Cardiac fibroblast (primary cell): ENCODE data around the gene PGM1.

Experiments
- DNase-seq, 2 donors: peaks; one replicate each; pipeline versions ENCODE4 v3.0.0 to v3.0.0-alpha.2; 2010; ENCODE audit warnings: low read depth in 2 of 2
- H3K4me3 ChIP-seq, 2 donors: replicated peaks in 1 of 2; 1 replicate in 1 of 2; 2 replicates in 1 of 2; pipeline ENCODE4 v1.5.1; 2011; ENCODE audit warnings: low read depth in 2 of 2, low read length in 2 of 2, mild to moderate bottlenecking in 2 of 2, moderate library complexity in 1 of 2
- CTCF ChIP-seq: IDR thresholded peaks from one replicate; pipeline ENCODE4 v1.5.1; 2011; ENCODE audit warnings: low read depth, mild to moderate bottlenecking, low read length, inconsistent platforms

PGM1 gene

DNA sequence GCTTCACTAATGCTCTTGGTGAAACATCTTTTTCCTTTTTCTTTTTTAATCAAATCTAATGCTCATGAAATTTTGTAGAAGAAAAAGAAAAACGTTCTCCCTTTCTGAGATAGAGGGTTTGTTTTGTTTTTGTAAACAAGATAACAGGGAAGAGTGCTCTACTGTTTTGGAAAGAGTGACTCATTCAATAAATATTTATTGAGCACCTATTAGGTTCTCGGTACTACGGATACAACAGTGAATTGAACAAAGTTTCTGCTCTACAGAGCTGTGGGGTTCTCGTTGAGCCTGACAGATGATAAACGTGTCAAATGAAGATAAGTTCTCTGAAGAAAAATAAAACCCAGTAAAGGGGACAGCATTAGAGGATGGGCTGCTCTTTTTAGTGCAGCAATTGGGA lies 7.0 kb downstream of the PGM1 start:
- no peak for DNase-seq
- TF ChIP-seq CTCF: no peak
- no peak overlapping the region for H3K4me3 ChIP-seq

- TF ChIP-seq CTCF: no peak
- peak in 1 of 2 donors; percentile 18 for DNase-seq
Observed at GRCh38 chr1:63601061-63601460, 7.8 kb downstream of the PGM1 start.

GRCh38 chr1:63601463-63601862 lies 8.3 kb downstream of the PGM1 start:
- DNase-seq: no peak
- TF ChIP-seq CTCF: no peak
- no peak overlapping the region for H3K4me3 ChIP-seq

More at GRCh38 chr1:63601061-63601460, 7.8 kb downstream of the PGM1 start:
- no peak overlapping the region for H3K4me3 ChIP-seq

- H3K4me3 ChIP-seq: no peak overlapping the region
- no peak for TF ChIP-seq CTCF
- DNase-seq: no peak
Observed at GRCh38 chr1:63601912-63602311, 8.7 kb downstream of the PGM1 start.

DNA sequence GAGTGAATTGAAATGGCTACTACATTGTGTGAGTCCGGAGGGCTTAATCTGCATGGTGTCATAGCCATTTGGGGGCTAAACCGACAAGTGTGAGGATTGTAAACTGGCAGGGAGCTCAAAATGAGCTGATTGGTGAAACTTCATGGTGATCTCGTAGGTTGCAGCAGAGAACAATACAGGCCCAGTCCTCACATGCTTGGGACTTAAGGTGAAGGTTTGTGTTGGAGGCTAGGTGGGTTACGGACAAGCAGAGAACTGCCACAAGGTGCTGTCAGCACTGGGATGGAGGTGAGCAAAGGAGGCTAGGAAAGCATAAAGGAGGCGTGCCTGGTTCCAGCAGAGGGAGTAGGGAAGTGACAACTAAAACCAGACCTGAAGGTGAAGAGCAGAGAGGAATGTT lies 9.4 kb downstream of the PGM1 start:
- TF ChIP-seq CTCF: no peak
- no peak overlapping the region for H3K4me3 ChIP-seq
- no peak for DNase-seq

- peak in 1 of 2 donors; percentile 17 for DNase-seq
- no peak for TF ChIP-seq CTCF
- H3K4me3 ChIP-seq: no peak overlapping the region
Observed at GRCh38 chr1:63603810-63604209, 10.6 kb downstream of the PGM1 start.

GRCh38 chr1:63607322-63607721 lies 14.1 kb downstream of the PGM1 start:
- no peak overlapping the region for H3K4me3 ChIP-seq
- TF ChIP-seq CTCF: no peak
- no peak for DNase-seq
